Measurements from ENCODE around the gene FOXL2.

FOXL2 gene

GRCh38 chr3:138941259-138941885 lies 5.6 kb downstream of the FOXL2 start:
- no peak overlapping the region for H3K4me3 ChIP-seq (ENCODE audit: low read depth, low read length)
- peak; percentile 59 for TF ChIP-seq CTCF (IDR thresholded peaks at IDR 0.05; ENCODE audit: low read depth, low read length)

GRCh38 chr3:138940446-138940845 lies 6.5 kb downstream of the FOXL2 start:
- no peak for TF ChIP-seq CTCF (IDR thresholded peaks at IDR 0.05; ENCODE audit: low read depth, low read length)
- no peak overlapping the region for H3K4me3 ChIP-seq (ENCODE audit: low read depth, low read length)

GRCh38 chr3:138939561-138940241 lies 7.2 kb downstream of the FOXL2 start:
- no peak for TF ChIP-seq CTCF (IDR thresholded peaks at IDR 0.05; ENCODE audit: low read depth, low read length)
- no peak overlapping the region for H3K4me3 ChIP-seq (ENCODE audit: low read depth, low read length)

DNA sequence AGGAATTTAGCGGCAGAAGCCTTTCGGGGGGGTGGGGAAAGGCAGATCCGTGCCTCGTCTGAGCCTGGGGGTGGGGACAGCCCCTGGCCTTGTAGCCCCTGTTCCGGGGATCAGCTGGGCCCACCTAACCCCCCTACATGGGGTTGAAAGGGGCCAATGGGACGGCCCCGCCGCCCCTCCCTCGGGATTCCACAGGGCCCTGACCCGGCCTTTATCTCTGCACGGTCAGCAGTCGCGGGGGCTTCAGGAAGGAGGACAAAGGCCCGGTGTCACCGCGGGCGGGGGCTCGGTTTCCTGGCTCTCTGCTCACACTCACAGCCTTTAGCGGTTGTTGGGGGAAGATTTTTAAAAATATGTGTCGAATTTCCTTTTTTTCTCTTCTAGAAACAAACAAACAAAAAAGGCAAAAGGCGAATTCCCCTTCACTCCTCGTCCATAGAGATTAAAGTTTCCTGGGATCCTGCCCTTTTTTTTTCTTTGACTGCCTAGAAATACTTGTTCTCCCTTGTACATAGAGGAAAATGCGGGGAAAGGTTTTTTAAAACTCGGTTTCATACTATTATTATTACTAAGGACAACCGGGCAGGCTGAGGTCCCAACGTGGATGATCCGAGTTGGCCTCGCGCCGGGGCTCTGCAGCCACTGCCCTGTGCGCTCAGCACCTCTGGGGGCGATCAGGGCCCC lies 7.9 kb downstream of the FOXL2 start:
- TF ChIP-seq CTCF (IDR thresholded peaks at IDR 0.05; ENCODE audit: low read depth, low read length): no peak
- H3K4me3 ChIP-seq (ENCODE audit: low read depth, low read length): no peak overlapping the region

- no peak for TF ChIP-seq CTCF (IDR thresholded peaks at IDR 0.05; ENCODE audit: low read depth, low read length)
- H3K4me3 ChIP-seq (ENCODE audit: low read depth, low read length): no peak overlapping the region
Measured at GRCh38 chr3:138938056-138938876, 8.7 kb downstream of the FOXL2 start.

DNA sequence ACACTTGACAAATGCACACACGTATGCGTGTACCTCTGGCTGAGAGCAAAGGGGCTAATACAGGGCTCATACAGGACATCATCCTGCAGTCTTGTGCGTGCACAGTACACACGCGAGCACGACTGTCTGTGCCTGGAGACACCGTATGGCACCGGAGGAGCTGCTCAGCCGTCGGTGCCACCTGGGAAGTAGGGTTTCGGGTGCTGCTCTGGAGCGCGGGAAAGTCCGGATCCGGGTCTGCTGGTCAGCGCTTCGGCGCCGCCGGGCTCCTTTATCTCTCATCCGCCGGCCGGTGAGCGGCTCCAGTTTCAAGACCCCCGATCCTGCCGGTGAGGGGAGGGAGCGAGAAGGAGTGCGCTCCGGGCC lies 9.3 kb downstream of the FOXL2 start:
- no peak for TF ChIP-seq CTCF (IDR thresholded peaks at IDR 0.05; ENCODE audit: low read depth, low read length)
- H3K4me3 ChIP-seq (ENCODE audit: low read depth, low read length): no peak overlapping the region
